ENCODE results near the gene SUPT5H.
"Not testable (repeated sequence)": the region's sequence is repeated elsewhere in the genome, so short reads cannot be mapped to it uniquely, and the experiment has no call there.

Gene SUPT5H

GRCh38 chr19:39469036-39469435 is 23.7 kb downstream of the SUPT5H start:
- no peak for DNase-seq

- DNase-seq = no peak
These were observed 24.2 kb downstream of the SUPT5H start for GRCh38 chr19:39469567-39469966.

- DNase-seq = no peak
These were observed 25.4 kb downstream of the SUPT5H start for GRCh38 chr19:39470724-39471339.

GRCh38 chr19:39471756-39472536 is 26.6 kb downstream of the SUPT5H start:
- DNase-seq = no peak

GRCh38 chr19:39472746-39473442 is 27.5 kb downstream of the SUPT5H start:
- DNase-seq = no peak

- no peak for DNase-seq
These were observed 28.1 kb downstream of the SUPT5H start for GRCh38 chr19:39473443-39473960.

GRCh38 chr19:39474139-39474620 is 28.8 kb downstream of the SUPT5H start:
- DNase-seq = peak; percentile 10

- no peak for DNase-seq
These were observed 30.4 kb downstream of the SUPT5H start for GRCh38 chr19:39475748-39476147.

GRCh38 chr19:39479319-39479801 is 34.0 kb downstream of the SUPT5H start:
- DNase-seq = not testable (repeated sequence)

GRCh38 chr19:39479916-39480315 is 34.5 kb downstream of the SUPT5H start:
- no peak for DNase-seq

GRCh38 chr19:39480337-39481228 is 35.2 kb downstream of the SUPT5H start, which contains the start of gene TIMM50:
TIMM50 (plus strand) TSS chr19:39480838; CDS start chr19:39480854, 16 bp downstream.
- DNase-seq = peak; percentile 87

GRCh38 chr19:39481229-39481545 is 35.8 kb downstream of the SUPT5H start:
- no peak for DNase-seq

- DNase-seq = no peak
These were observed 36.3 kb downstream of the SUPT5H start for GRCh38 chr19:39481676-39482075.

GRCh38 chr19:39483141-39483540 is 37.8 kb downstream of the SUPT5H start:
- no peak for DNase-seq

GRCh38 chr19:39489756-39490155 is 44.4 kb downstream of the SUPT5H start:
- no peak for DNase-seq

- no peak for DNase-seq
These were observed 46.8 kb downstream of the SUPT5H start for GRCh38 chr19:39492225-39492624.

GRCh38 chr19:39492788-39493187 is 47.4 kb downstream of the SUPT5H start:
- DNase-seq = no peak

GRCh38 chr19:39494661-39495060 is 49.3 kb downstream of the SUPT5H start:
- DNase-seq = no peak

GRCh38 chr19:39496063-39496462 is 50.7 kb downstream of the SUPT5H start:
- DNase-seq = no peak

GRCh38 chr19:39497701-39497995 is 52.3 kb downstream of the SUPT5H start:
- DNase-seq = no peak

GRCh38 chr19:39497996-39498797 is 52.8 kb downstream of the SUPT5H start:
- DNase-seq = peak; percentile 84

All from NCI-H1092 treated with DMSO at 0.1 percent for 48 hours (cell line).